ENCODE measurements around the gene FBXO33. TPM values are rescaled to one million over a fixed set of nuclear protein-coding genes. Genes with fewer than 3 reads are reported as not detected.

FBXO33 gene, protein sequence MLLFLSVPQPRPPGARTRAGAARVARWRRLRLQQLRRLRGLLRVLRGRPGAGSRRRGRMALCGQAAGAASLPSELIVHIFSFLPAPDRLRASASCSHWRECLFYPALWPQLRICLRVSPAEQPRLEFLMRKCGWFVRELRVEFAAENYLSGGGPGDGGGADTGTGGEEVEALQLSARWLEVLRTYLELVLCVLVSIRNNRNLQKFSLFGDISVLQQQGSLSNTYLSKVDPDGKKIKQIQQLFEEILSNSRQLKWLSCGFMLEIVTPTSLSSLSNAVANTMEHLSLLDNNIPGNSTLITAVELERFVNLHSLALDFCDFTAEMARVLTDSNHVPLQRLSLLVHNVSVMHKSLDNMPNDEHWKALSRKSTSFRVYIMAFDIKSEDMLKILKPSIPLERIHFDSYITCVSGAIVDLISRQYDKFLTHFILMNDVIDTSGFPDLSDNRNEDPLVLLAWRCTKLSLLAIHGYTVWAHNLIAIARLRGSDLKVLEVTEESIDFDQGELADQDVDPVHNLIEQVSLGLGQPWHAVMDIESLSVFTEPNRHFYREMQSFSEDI
- 8.3 and 9.4 TPM in 2 replicates for total RNA-seq (2014; rRNA removed; shearing (Covaris generic))

DNA sequence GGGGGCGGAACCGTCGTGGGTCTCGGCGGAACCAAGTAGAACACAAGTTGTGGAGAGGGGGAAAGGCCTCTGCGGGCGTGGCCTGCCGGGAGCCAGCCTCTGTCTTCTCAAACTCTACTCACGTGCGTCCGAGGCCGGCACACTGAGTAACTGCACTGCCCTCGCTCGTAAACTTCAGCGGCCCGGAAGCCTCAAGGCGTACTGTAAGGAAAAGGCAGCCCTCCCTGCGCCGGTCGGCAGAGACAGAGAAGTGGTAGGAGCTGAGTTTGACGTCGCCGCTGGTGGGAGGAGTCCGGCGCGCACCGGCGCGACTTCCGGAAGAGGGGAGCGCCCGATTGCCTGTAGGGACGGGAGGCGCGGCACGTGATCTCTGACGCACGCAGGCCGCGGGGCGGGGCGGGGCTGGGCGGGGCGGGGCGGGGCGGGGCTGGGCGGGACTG, at the start of gene FBXO33:
Gene FBXO33 (minus strand): TSS at position 255 of the 440 bp plus-strand sequence. CDS start 271 bp downstream, outside the sequence.
- DNase-seq (ENCODE audit: low spot score), result peak; percentile 79

GRCh38 chr14:39474416-39474911, 42.2 kb upstream of the FBXO33 start:
- no peak for DNase-seq (ENCODE audit: low spot score)

DNA sequence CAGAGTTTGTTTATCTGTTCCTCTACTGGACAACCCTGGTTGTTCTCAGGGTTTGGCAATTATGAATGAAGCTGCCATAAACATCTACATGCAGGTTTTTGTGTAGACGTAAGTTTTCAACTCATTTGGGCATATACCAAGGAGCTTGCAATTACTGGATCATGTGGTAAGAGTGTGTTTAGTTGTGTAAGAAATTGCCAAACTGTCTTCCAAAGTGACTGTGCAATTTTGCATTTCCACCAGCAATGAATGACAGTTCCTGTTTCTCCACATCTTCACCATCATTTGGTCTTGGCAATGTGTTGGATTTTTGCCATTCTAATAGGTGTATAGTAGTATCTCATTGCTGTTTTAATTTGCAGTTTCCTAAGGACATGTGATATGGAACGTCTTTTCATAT, 39.8 kb upstream of the FBXO33 start:
- DNase-seq (ENCODE audit: low spot score), result no peak

DNA sequence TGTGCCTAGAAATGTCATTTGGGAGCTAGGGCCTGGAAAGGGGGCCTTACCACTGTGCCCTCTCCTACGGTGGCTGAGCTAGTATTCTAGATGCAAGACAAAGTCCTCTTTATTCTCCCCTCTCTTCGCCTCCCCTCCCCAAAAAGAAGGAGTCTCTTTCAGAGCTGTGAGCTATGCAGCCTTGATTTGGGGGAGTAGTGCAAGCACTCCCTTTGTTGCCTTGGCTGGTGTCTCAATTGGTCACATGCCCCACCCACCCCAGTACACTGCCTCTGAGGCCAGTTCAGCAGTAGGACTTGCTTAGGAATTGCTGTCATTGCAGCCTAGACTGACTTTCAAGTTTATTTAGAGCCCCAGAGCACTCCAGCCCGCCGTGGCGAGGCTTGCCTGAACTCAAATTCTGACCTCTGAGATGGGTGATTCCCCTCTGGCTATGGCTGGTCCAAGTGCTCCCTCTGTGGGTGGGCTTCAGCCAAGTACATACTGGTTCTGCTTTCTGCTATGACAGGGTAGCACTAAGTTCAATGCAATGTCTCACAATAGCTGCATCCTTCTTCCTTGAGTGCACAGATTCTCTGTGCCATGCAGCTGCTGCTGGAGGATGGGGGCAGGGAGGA, 37.0 kb upstream of the FBXO33 start:
- DNase-seq (ENCODE audit: low spot score), result no peak

DNA sequence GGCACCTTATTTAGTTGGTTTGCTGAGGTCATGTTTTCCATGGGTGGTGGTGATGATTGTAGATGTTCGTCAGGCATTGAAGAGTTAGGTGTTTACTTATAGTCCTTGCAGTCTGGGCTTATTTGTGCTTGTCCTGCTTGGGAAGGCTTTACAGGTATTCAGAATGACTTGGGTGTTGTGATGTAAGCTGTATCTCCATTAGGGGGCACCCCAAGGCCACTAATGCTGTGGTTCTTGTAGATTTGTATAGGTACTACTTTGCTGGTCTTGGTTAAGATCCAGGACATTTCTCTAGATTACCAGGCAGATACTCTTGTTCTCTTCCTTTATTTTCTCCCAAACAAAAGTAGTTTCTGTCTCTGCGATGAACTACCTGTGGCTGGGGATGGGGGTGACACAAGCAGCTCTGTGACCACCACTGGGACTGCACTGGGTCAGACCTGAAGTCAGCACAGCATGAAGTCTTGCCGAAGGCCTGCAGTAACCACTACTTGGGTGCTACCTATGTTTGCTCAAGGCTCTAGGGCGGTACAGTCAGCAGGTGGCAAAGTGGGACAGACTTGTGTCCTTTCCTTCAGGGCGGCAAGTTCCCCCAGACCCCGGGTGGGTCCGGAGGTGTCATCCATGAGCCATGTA, 35.8 kb upstream of the FBXO33 start:
- peak; percentile 33 for DNase-seq (ENCODE audit: low spot score)

- no peak for DNase-seq (ENCODE audit: low spot score)
Observed at GRCh38 chr14:39459795-39460478, 27.7 kb upstream of the FBXO33 start.

GRCh38 chr14:39456702-39457250, 24.5 kb upstream of the FBXO33 start:
- no peak for DNase-seq (ENCODE audit: low spot score)

DNA sequence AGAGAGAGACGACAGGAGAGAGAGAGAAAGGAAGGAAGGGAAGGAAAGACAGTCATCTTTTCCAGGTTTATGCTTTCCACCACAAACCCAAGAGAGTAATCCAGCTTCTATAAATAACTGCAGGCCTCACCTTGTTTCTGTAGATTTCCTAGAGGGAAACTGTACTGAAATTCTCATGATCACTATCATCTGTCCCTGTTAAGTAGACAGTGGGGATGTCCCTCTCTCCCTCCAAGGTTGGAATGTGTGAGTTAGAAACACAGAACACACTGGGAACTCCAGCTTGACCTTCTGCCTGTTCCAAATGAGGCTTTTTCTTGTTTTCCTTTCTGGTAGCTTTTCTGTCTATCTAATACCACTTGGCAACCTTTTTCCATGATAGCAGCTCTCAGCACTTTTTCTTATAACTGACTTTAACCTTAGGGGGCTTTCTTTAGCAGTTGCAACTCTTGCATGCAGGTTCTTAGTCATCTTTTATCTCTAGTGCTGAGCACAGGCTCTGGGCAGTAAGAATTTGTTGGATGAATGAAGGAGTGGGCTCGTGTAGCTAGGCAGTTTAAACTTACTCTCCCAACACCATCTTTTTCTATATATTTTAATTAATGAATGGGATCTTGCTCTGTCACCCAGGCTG, 22.8 kb upstream of the FBXO33 start:
- no peak for DNase-seq (ENCODE audit: low spot score)

DNA sequence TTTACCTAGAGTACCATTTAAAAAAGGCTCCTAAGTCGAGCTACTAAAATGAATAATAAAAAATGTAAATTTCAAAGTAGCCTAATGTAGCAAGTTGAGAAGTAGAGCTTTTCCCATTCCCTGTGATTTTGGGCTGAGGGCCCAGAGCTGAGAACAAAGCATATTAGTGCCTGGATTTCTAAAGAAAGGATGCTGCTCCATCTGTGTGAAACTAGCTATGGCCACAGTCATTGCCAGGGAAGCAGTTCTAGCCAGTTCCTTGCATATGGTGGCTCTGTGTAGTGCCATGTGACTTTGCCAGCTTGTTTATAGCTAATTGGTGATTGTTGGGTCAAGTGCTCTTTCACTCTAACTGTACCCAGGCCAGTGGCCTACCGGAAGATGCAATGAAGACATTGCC, 20.4 kb upstream of the FBXO33 start:
- no peak for DNase-seq (ENCODE audit: low spot score)

DNA sequence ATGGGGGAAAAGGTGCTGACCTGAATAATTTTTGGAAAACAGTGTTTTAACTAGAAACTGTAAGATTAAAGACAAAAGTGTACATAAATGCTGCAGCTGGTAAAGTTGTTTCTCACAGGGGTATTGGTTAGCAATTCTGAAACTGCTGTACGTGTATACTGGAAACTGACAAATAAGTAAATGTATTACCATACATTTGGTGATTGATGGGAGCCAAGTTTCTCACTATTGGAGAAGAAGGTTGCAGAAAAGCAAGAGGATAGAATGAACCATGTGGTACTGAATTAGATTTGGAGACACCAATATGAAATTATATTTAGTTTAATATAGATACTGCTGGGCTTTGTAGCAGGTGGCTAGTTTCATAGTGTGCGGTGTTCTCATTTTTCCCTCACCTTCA, 19.6 kb upstream of the FBXO33 start:
- DNase-seq (ENCODE audit: low spot score), result no peak

- DNase-seq (ENCODE audit: low spot score), result no peak
Observed at GRCh38 chr14:39447175-39447661, 15.0 kb upstream of the FBXO33 start.

DNA sequence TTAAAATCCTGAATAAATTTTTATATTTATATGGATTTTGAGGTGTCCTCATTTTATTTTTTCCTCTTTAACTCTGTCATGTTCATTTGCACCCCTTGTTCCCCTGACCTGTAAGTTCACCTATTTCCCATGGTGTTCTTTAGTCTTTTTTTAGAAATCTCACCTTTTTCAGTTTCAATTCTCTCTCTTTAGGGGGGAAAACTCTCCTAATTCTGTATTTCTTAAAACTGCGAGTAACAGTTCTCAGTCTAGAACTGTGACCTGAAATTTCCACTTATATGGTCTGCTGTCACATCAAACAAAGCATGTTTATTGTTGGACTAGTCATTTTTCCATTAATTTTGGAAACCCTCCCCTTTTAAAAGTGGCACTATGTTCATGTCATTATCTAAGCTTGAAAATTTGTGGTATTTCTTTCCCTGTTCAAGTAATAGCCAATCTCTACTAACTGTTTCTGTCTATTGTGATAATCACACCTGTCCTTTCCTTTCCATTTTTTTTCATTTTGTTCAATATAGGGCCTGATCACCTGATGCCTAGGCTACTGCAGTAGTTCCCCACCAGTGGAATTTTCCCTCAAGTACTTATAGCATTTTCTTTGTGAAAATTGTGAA, 14.0 kb upstream of the FBXO33 start:
- no peak for DNase-seq (ENCODE audit: low spot score)

DNA sequence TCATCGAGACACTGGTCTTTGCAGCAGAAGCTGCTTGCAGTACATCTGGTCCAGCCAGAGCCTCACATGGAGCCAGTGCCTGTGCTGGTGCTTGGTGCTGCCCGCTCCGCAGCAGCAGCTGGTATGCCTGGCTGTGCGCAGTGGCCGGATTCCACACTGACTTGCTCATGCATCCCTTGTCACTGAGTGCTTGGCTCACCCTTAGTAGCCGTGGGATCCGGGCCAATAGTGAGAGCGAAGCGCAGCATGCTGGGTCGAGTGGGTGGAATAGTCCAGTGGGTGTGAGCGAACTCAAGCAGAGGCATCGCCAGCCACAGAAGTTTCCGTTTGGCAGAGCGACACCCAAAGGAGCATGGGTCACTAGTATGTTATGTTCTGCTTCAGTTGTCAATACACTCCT, 10.1 kb upstream of the FBXO33 start:
- no peak for DNase-seq (ENCODE audit: low spot score)

DNA sequence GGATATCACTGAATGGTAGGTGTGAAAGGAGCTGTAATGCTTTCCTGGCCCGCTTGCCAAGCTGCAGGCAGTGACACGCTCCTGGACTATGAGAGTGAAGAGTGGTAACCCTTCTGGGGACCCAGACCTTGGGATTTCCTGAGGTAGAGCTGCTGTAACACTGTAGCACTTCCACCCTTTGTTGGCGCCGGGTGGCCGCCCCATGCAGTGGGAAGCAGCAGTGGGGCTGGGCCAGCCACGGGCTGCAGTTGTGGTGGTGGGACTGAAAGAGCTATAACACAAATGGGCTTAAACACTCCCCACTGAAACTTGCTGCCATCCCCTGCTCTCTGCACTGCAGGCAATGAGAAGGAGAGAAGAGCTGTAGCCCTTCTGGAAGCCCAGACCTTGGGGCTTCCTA, 9.6 kb upstream of the FBXO33 start:
- no peak for DNase-seq (ENCODE audit: low spot score)

GRCh38 chr14:39440975-39441374, 8.7 kb upstream of the FBXO33 start:
- no peak for DNase-seq (ENCODE audit: low spot score)

DNA sequence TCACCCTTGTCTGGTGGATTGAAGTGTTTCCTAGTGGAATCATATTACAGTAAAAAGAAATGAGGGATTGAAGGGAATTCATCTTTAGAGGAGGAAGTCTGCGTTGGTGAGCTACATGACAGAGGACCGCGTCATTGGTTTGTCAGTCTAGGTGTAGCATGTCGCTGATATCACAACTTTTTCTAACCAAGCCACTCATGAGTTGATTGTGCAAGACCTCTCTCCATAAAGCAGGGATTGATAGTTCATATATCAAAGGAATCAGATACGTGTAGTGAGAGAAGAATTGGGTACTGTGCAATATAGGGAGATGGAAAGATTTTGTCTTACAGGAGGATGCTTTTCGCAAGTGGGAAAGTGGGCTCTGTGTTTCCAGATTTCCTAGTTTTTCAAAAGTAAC, 3.0 kb upstream of the FBXO33 start:
- DNase-seq (ENCODE audit: low spot score), result no peak

DNA sequence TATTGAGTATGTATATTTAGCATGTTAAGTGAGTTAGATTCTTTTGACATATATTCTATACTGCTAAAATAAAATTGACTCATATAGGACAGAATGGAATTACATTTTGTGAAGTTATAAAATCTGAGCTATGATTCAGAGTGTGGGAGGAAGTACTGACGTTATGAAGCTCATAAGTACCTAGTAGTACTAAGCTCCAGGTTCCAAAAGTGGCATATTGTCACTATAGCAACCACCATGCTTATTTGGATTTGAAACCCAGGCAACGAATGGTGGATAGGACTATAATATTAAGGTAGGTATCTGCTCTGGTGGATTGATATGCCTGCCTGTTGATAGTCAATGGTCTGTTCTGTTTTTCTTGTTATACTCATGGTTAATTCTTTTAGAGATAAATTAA, 2.2 kb upstream of the FBXO33 start:
- no peak for DNase-seq (ENCODE audit: low spot score)

DNA sequence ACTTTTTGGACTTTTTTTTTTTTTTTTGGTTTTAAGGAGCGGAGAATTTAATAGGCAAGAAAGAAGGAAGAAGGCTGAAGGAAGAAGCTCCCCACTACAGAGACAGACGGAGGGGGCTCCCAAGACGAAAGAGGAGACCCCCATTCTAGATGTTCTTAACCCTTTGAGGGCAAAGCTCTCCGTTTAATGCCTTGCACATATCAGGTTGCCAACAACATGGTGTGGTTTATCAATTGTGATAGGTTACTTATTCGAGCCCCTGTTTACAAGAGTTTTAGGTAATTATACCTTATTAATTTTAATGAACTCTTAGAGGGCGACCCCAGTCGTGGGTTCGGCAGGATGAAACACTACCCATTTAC, 1.2 kb upstream of the FBXO33 start:
- no peak for DNase-seq (ENCODE audit: low spot score)

DNA sequence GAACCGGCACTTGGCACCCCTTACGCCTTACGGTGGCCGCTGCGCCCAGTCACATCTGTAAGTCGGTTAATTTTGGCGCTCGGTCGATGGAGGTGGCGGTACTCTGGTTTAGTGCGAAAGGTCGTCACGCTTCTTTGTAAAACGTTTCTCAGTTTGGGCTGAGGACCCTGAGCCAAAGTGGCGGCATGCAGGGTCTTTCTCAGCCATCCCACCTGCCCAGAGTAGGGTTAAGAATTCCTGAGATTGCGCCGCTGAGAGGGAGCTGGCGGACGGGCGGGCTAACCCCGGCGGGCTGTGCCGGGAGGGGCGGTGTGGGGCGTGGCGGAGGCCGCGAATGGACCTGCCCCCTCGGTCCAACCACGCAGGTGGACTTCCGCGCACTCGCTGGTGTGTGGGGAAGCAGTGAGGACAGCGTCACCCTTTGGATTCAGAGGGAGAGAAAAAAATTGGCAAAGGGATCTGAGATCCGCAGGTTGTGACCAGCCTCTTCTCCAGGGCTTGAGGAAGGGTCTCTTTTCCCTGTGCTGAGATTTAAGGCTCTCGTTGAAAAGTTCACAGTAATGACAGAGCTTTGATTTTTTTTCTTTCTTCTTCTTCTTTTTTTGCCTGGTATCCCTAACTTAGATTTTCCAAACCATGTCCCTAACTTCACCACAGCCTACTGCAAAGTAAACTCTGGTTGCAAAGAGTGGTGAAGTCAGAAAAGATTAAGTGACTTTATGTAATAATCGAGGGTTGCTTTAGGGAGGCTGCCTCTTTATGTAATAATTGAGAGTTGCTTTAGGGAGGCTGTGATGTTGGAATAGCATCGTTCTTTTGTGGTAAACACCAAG, 602 bp upstream of the FBXO33 start:
- peak; percentile 70 for DNase-seq (ENCODE audit: low spot score)
